Peyer's patch (tissue), 4 donors: Measurements from ENCODE around the gene ATP6V1G2.

Experiments
- CTCF ChIP-seq, 6 experiments: fragments of 450-650 bp in 4 of 6; fragments of 200-600 bp in 2 of 6; sonication (generic) in 1 of 6; IDR thresholded peaks; one replicate each; pipeline ENCODE4 v1.5.1; 2017 to 2019; ENCODE audit warnings: antibody characterized with exemption in 6 of 6, mild to moderate bottlenecking in 3 of 6, moderate library complexity in 1 of 6
- POLR2A ChIP-seq, 2 donors: fragments of 450-650 bp; IDR thresholded peaks; one replicate each; pipeline ENCODE4 v1.5.1; 2017; ENCODE audit warnings: antibody characterized with exemption in 2 of 2, mild to moderate bottlenecking in 2 of 2, moderate library complexity in 2 of 2

- TF ChIP-seq CTCF (IDR thresholded peaks at IDR 0.05) (no peak), POLR2A (IDR thresholded peaks at IDR 0.05) (no peak)
These were observed 27.1 kb upstream of the ATP6V1G2 start for GRCh38 chr6:31573239-31574105.
